GM12878 (cell line): Measurements from ENCODE around the gene OTUD3. TPM values are rescaled to one million over a fixed set of nuclear protein-coding genes. Genes with fewer than 3 reads are reported as not detected.
"Not testable (repeated sequence)": the region's sequence is repeated elsewhere in the genome, so short reads cannot be mapped to it uniquely, and the experiment has no call there.

Experiments used
- ATAC-seq: fragments of 200-7000 bp; cut with Tn5 transposase; 3 replicates; pipeline ENCODE4 v1.9.1; 2020; ENCODE audit warnings: mild to moderate bottlenecking, moderate library complexity
- BruUV-seq: library from RNA; stranded (reverse); fragments of 400-500 nt; replicated peaks from 2 replicates; lab custom pipeline; 2021; lab: Mats Ljungman, UMichigan
- CTCF ChIA-PET: fragments of 300-600 bp; sonication (Branson Sonifier 250); formaldehyde crosslinking; extraction: SDS; loops from one replicate; lab custom pipeline; 2021; ENCODE audit warnings: inconsistent platforms; lab: Yijun Ruan, JAX
- POLR2A ChIA-PET: fragments of 350-600 bp; formaldehyde crosslinking; extraction: SDS; loops from one replicate; lab custom pipeline; 2021; ENCODE audit warnings: inconsistent platforms; lab: Charles Lee
- RAD21 ChIA-PET: fragments of 300-600 bp; sonication (Branson Sonifier 250); formaldehyde crosslinking; loops from one replicate; lab custom pipeline; 2023; ENCODE audit warnings: antibody characterized with exemption; ENCODE audit not compliant: unreplicated experiment; lab: Charles Lee
- SMC1A ChIA-PET: fragments of 300-600 bp; sonication (Branson Sonifier 250); formaldehyde crosslinking; loops from one replicate; lab custom pipeline; 2023; ENCODE audit not compliant: unreplicated experiment, uncharacterized antibody; lab: Charles Lee
- DNase-seq: peaks from one replicate; pipeline ENCODE4 v3.0.0-alpha.2; 2011; ENCODE audit warnings: low read depth, low spot score
- FAIRE-seq: peaks from 3 replicates; lab custom pipeline; 2011; peaks lifted over from hg19 to GRCh38; lab: Jason Lieb, UNC
- H2AFZ ChIP-seq: 2 replicates; pipeline ENCODE4 v1.6.0; 2011; ENCODE audit warnings: low read depth, low read length, control low read depth; ENCODE audit not compliant: control insufficient read depth
- H3K27ac ChIP-seq: 2 replicates; pipeline ENCODE4 v1.5.1; 2011; ENCODE audit warnings: control low read depth; ENCODE audit not compliant: control insufficient read depth, insufficient read depth
- H3K27me3 ChIP-seq, 2 experiments: replicated peaks in 1 of 2; 2 replicates each; pipeline versions ENCODE4 v1.6.0 to v1.6.1; 2011; ENCODE audit warnings: low read length in 1 of 2; ENCODE audit not compliant: control insufficient read depth in 2 of 2, insufficient read depth in 2 of 2
- H3K36me3 ChIP-seq, 2 experiments: 2 replicates each; pipeline ENCODE4 v1.5.1; 2011; ENCODE audit warnings: low read length in 1 of 2; ENCODE audit not compliant: control insufficient read depth in 2 of 2, insufficient read depth in 2 of 2
- H3K4me1 ChIP-seq: 2 replicates; pipeline ENCODE4 v1.6.1; 2011; ENCODE audit warnings: mild to moderate bottlenecking, low read length, moderate library complexity, mixed read lengths; ENCODE audit not compliant: control insufficient read depth, insufficient read depth
- H3K4me2 ChIP-seq: 2 replicates; pipeline ENCODE4 v1.6.0; 2011; ENCODE audit warnings: control low read depth; ENCODE audit not compliant: control insufficient read depth, insufficient read depth
- H3K4me3 ChIP-seq: fragments of 200-600 bp; sonication (generic); 2 replicates; pipeline ENCODE4 v1.5.1; 2016
- H3K79me2 ChIP-seq: 2 replicates; pipeline ENCODE4 v1.6.0; 2011; ENCODE audit warnings: low read length; ENCODE audit not compliant: control insufficient read depth, insufficient read depth
- H3K9ac ChIP-seq: 2 replicates; pipeline ENCODE4 v1.8.0; 2011; ENCODE audit warnings: low read length, control low read depth, mixed read lengths; ENCODE audit not compliant: control insufficient read depth, insufficient read depth
- H3K9me3 ChIP-seq: replicated peaks from 3 replicates; pipeline ENCODE4 v1.5.1; 2011; ENCODE audit warnings: mild to moderate bottlenecking, low read length; ENCODE audit not compliant: control insufficient read depth, insufficient read depth
- H4K20me1 ChIP-seq: 2 replicates; pipeline ENCODE4 v1.6.0; 2011; ENCODE audit not compliant: control insufficient read depth, insufficient read depth
- BACH1 ChIP-seq: fragments of 450-650 bp; IDR thresholded peaks from 2 replicates; pipeline ENCODE4 v1.6.1; 2017; ENCODE audit warnings: mild to moderate bottlenecking, borderline replicate concordance
- IKZF1 ChIP-seq: fragments of 450-650 bp; conservative IDR thresholded peaks from 2 replicates; pipeline ENCODE4 v1.6.1; 2017; ENCODE audit warnings: antibody characterized with exemption, mild to moderate bottlenecking
- KDM1A ChIP-seq: fragments of 200-600 bp; sonication (generic); IDR thresholded peaks from 2 replicates; pipeline ENCODE4 v1.6.1; 2016; ENCODE audit warnings: borderline replicate concordance
- MEF2B ChIP-seq: fragments of 450-650 bp; IDR thresholded peaks from 2 replicates; pipeline ENCODE4 v1.6.1; 2018; ENCODE audit warnings: mild to moderate bottlenecking, moderate library complexity; ENCODE audit not compliant: partially characterized antibody, poor library complexity, severe bottlenecking
- SMARCA5 ChIP-seq: fragments of 450-650 bp; IDR thresholded peaks from 2 replicates; pipeline ENCODE4 v1.6.1; 2017; ENCODE audit warnings: mild to moderate bottlenecking
- SREBF2 ChIP-seq: IDR thresholded peaks from 2 replicates; pipeline ENCODE4 v1.6.1; 2012; ENCODE audit warnings: mild to moderate bottlenecking, low read length
- STAT1 ChIP-seq: fragments of 450-650 bp; conservative IDR thresholded peaks from 2 replicates; pipeline ENCODE4 v1.6.1; 2014; ENCODE audit warnings: antibody characterized with exemption, mild to moderate bottlenecking
- WGBS: methylation state at CpG from one replicate; pipeline ENCODE4 v1.1.6; 2016; ENCODE audit warnings: low lambda C conversion rate; ENCODE audit not compliant: insufficient replicate concordance, insufficient coverage; ENCODE audit errors: missing lambda C conversion rate; 5-methylcytosine and 5-hydroxymethylcytosine counted together
- in situ Hi-C: fragments of 300-500 bp; cut with MboI; formaldehyde crosslinking; loops from 9 replicates; pipeline ENCODE4 v1.14.3; 2018; ENCODE audit warnings: mixed read lengths
- intact Hi-C: fragments of 100-400 bp; cut with micrococcal nuclease; formaldehyde crosslinking; loops from one replicate; pipeline ENCODE4 v1.14.2; 2022; ENCODE audit not compliant: unreplicated experiment
- polyA plus RNA-seq, 11 experiments: library from polyadenylated mRNA; depleted of rRNA in 4 of 11; unstranded in 6 of 11; stranded (reverse) in 5 of 11; fragments of >200 nt; fragmentation: Nextera tagmentation in 4 of 11; fragmentation: Illumina TruSeq in 1 of 11; extraction: Ambion mirVana in 4 of 11; extraction: Trizol in 1 of 11; gene quantifications; 1 replicate in 1 of 11; 2 replicates in 10 of 11; pipeline versions ENCODE4 v1.2.1 to v1.2.3, GENCODE V29; 2011 to 2016; ENCODE audit warnings: inconsistent platforms in 2 of 11, missing spikeins in 2 of 11, low read depth in 1 of 11
- total RNA-seq, 4 experiments: library from RNA; depleted of rRNA in 3 of 4; stranded (reverse); fragments of >200 nt in 3 of 4; fragmentation: Illumina TruSeq in 1 of 4; extraction: Trizol in 1 of 4; gene quantifications; 2 replicates each; pipeline versions ENCODE4 v1.2.1 to v1.2.3, GENCODE V29; 2013 to 2021
- TF ChIP-seq, protein P1 (sequence below): IDR thresholded peaks from 2 replicates; pipeline ENCODE4 v1.6.1; 2011; ENCODE audit warnings: low read depth, low read length, improper control_type of control experiment, borderline replicate concordance

OTUD3 gene
- total and polyA plus RNA-seq, 10 of the 15 experiments (the other 5 are each of a cell fraction or from before 2014, with no cell fraction given) = 0.77 to 8.9 (median 4.8) TPM

DNA sequence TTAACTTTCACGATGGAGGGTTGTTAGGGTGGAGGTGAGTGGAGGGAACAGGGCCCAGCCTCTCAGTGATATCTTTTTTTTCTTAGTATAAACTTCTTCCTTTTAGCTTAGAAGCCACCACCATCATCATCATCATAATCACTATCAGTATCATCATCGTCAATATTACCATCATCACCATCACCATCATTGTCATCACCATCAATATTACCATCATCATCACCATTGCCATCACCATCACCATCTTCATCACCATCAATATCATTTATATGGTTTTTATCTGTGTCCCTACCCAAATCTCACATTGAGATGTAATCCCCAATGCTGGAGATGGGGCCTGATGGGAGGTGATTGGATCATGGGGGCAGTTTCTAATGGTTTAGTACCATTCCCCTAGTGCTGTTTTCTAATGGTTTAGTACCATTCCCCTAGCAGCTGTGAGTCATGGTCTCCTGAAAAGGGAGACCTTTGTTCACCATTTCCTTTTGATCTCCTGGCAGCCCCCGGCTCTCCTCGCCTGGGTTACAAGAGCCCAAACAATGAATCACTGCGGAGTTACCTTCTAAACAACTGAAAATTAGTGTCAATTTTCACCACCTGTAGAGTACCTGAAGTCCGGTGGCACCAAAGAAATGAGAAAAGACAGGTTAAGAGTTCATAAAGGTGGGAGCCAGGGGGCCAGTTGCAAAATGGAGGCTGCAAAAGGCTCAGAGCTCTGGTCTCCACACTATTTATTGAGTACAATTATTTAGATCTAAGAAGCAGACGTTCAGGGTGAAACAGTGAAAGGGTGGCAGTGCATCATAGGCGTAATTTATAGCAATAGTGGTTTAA, 44.3 kb downstream of the OTUD3 start:
- Histone ChIP-seq H3K27ac (no peak overlapping the region), H3K4me2 (no peak overlapping the region), H3K9ac (no peak overlapping the region), H3K4me1 (no peaks in the 10 kb centered on the region), H4K20me1 (no peaks in the 10 kb centered on the region), H3K4me3 (no peak overlapping the region), H3K27me3 (no peaks in the 10 kb centered on the region), H3K36me3 (no peaks in the 10 kb centered on the region), H3K79me2 (no peaks in the 10 kb centered on the region), H2AFZ (no peak overlapping the region), H3K9me3 (no peaks in the 10 kb centered on the region; the same call in 2 of the 3 replicates)
- ATAC-seq (no peak), DNase-seq (no peak), FAIRE-seq (no peak)
- POLR2A ChIA-PET = no interaction called here
- in situ Hi-C loops (no loop called here), intact Hi-C loops (no loop called here)
- 38% methylated on average over 8 of the region's 8 CpGs for WGBS
- CTCF ChIA-PET = no interaction called here
- RAD21 ChIA-PET = no interaction called here
- TF ChIP-seq MEF2B (no peak), IKZF1 (no peak), STAT1 (no peak), SMARCA5 (no peak), BACH1 (no peak), KDM1A (no peak), SREBF2 (no peak)
- TF ChIP-seq, protein P1, sequence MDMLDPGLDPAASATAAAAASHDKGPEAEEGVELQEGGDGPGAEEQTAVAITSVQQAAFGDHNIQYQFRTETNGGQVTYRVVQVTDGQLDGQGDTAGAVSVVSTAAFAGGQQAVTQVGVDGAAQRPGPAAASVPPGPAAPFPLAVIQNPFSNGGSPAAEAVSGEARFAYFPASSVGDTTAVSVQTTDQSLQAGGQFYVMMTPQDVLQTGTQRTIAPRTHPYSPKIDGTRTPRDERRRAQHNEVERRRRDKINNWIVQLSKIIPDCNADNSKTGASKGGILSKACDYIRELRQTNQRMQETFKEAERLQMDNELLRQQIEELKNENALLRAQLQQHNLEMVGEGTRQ = no peak
- no TSS peak for BruUV-seq
- SMC1A ChIA-PET = no interaction called here

DNA sequence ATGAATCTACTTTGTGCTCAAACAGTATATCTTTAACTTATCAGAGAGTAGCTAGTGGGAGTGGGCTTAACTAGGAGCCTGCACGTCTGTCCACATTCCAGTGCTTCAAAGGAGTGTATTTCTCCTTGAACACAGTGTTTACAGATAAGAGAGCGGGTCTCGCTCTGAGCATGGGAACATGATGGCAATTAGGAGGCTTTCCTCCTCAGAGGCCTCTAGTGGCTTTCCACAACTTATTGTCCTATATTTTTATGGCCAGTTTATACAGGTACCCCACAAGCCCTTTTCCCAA, 44.9 kb downstream of the OTUD3 start:
- CTCF ChIA-PET, H3K4me3 ChIP-seq, H3K79me2 ChIP-seq, H4K20me1 ChIP-seq, RAD21 ChIA-PET, SMC1A ChIA-PET, H3K4me2 ChIP-seq, H3K9ac ChIP-seq, ATAC-seq, BruUV-seq, H2AFZ ChIP-seq, intact Hi-C loops, H3K27ac ChIP-seq, H3K4me1 ChIP-seq, in situ Hi-C loops, H3K36me3 ChIP-seq, H3K9me3 ChIP-seq, POLR2A ChIA-PET, FAIRE-seq, H3K27me3 ChIP-seq, DNase-seq: not testable (repeated sequence)
- WGBS = 59% methylated on average over 3 of the region's 3 CpGs
